CD8-positive, alpha-beta memory T cell (primary cell): ENCODE data around the gene ATP8A1. TPM values are rescaled to one million over a fixed set of nuclear protein-coding genes. Genes with fewer than 3 reads are reported as not detected.

Experiments
- CTCF ChIA-PET: fragments of 350-600 bp; sonication (Branson Sonifier 250); formaldehyde crosslinking; loops from one replicate; lab custom pipeline; 2021; ENCODE audit warnings: antibody characterized with exemption; lab: Charles Lee
- POLR2A ChIA-PET: fragments of 350-600 bp; sonication (Branson Sonifier 250); formaldehyde crosslinking; loops from one replicate; lab custom pipeline; 2021; ENCODE audit warnings: antibody characterized with exemption; lab: Charles Lee
- DNase-seq, 5 donors: peaks; one replicate each; pipeline versions ENCODE4 v3.0.0 to v3.0.0-alpha.2; 2020 to 2022; ENCODE audit warnings: mixed read lengths in 1 of 5
- H3K27ac ChIP-seq: one replicate; pipeline ENCODE4 v1.7.0; 2013; ENCODE audit warnings: low read depth, mild to moderate bottlenecking, low read length, moderate library complexity
- H3K27me3 ChIP-seq: 2 replicates; pipeline ENCODE4 v1.7.0; 2013; ENCODE audit warnings: low read length, mild to moderate bottlenecking; ENCODE audit not compliant: insufficient read depth, poor library complexity, severe bottlenecking
- H3K36me3 ChIP-seq: 2 replicates; pipeline ENCODE4 v1.7.0; 2013; ENCODE audit warnings: mild to moderate bottlenecking, low read length, moderate library complexity; ENCODE audit not compliant: insufficient read depth
- H3K4me1 ChIP-seq: 2 replicates; pipeline ENCODE4 v1.7.0; 2013; ENCODE audit warnings: mild to moderate bottlenecking, low read length, moderate library complexity; ENCODE audit not compliant: insufficient read depth
- H3K4me3 ChIP-seq: 2 replicates; pipeline ENCODE4 v1.7.0; 2013; ENCODE audit warnings: mild to moderate bottlenecking, low read length
- H3K9me3 ChIP-seq: 2 replicates; pipeline ENCODE4 v1.7.0; 2013; ENCODE audit warnings: mild to moderate bottlenecking, low read length
- H3K27ac Mint-ChIP-seq, 8 donors: one replicate each; pipeline ENCODE4 v1.8.0; 2020 to 2021; ENCODE audit warnings: mixed read lengths in 8 of 8, mild to moderate bottlenecking in 6 of 8, inconsistent platforms in 3 of 8, moderate library complexity in 3 of 8
- H3K27me3 Mint-ChIP-seq, 2 donors: one replicate each; pipeline ENCODE4 v1.8.0; 2020 to 2021; ENCODE audit warnings: mixed read lengths in 2 of 2, mild to moderate bottlenecking in 1 of 2, moderate library complexity in 1 of 2
- H3K36me3 Mint-ChIP-seq, 3 donors: one replicate each; pipeline ENCODE4 v1.8.0; 2020 to 2021; ENCODE audit warnings: mixed read lengths in 3 of 3, inconsistent platforms in 1 of 3, mild to moderate bottlenecking in 1 of 3
- H3K4me1 Mint-ChIP-seq, 3 donors: one replicate each; pipeline ENCODE4 v1.8.0; 2020 to 2021; ENCODE audit warnings: mixed read lengths in 3 of 3, inconsistent platforms in 1 of 3, mild to moderate bottlenecking in 1 of 3
- H3K4me3 Mint-ChIP-seq, 7 donors: one replicate each; pipeline ENCODE4 v1.8.0; 2020 to 2021; ENCODE audit warnings: mixed read lengths in 7 of 7, mild to moderate bottlenecking in 6 of 7, moderate library complexity in 4 of 7, inconsistent platforms in 2 of 7
- H3K9me3 Mint-ChIP-seq, 5 donors: one replicate each; pipeline ENCODE4 v1.8.0; 2020 to 2022; ENCODE audit warnings: mixed read lengths in 5 of 5, mild to moderate bottlenecking in 3 of 5, moderate library complexity in 2 of 5, inconsistent platforms in 1 of 5
- polyA plus RNA-seq: library from polyadenylated mRNA; unstranded; fragments of 300-500 nt; fragmentation: Illumina TruSeq; gene quantifications from one replicate; pipeline ENCODE4 v1.2.3, GENCODE V29; 2021
- total RNA-seq, 2 experiments: library from RNA; stranded (reverse); gene quantifications; one replicate each; pipeline ENCODE4 v1.2.3, GENCODE V29; 2021

The ATP8A1 gene
- total and polyA plus RNA-seq, 3 experiments from 2014 or later: 13.8 to 24.4 (median 23.3) TPM

- Histone ChIP-seq H3K4me1 (no peaks in the 10 kb centered on the region), H3K9me3 (no peaks in the 10 kb centered on the region), H3K27me3 (no peaks in the 10 kb centered on the region), H3K36me3 (peaks cover 2% of the 10 kb centered on the region), H3K27ac (no peak overlapping the region), H3K4me3 (no peak overlapping the region)
- DNase-seq: no peak
- ChIA-PET CTCF (interaction anchor here (4.4 kb wide), 1 partner anchor 184 kb away, joined by 49 read pairs; no protein-coding TSS in a partner anchor), POLR2A (no interaction called here)
- Mint-ChIP-seq H3K36me3 (peaks cover 11 to 50% (median 18%) of the 10 kb centered on the region in 3 donors), H3K27me3 (no peaks in the 10 kb centered on the region), H3K27ac (no peak overlapping the region), H3K4me1 (peaks cover 0 to 4% (median 3%) of the 10 kb centered on the region in 3 donors), H3K9me3 (no peaks in the 10 kb centered on the region), H3K4me3 (no peak overlapping the region)
Measured at GRCh38 chr4:42566835-42567234, 90.1 kb downstream of the ATP8A1 start.

- POLR2A ChIA-PET: no interaction called here
- Mint-ChIP-seq H3K9me3 (no peaks in the 10 kb centered on the region), H3K27me3 (no peaks in the 10 kb centered on the region), H3K27ac (peak overlapping the region in 1 of 8 donors; percentile 25), H3K36me3 (peaks cover 14 to 65% (median 22%) of the 10 kb centered on the region in 3 donors), H3K4me3 (no peak overlapping the region), H3K4me1 (no peaks in the 10 kb centered on the region)
- peaks cover 6% of the 10 kb centered on the region for H3K36me3 ChIP-seq
- no peaks in the 10 kb centered on the region for H3K9me3 ChIP-seq
- CTCF ChIA-PET: no interaction called here
- DNase-seq: no peak
- H3K27me3 ChIP-seq: no peaks in the 10 kb centered on the region
- no peaks in the 10 kb centered on the region for H3K4me1 ChIP-seq
- no peak overlapping the region for H3K4me3 ChIP-seq
- no peak overlapping the region for H3K27ac ChIP-seq
Measured at GRCh38 chr4:42562016-42562415, 94.9 kb downstream of the ATP8A1 start.

- Mint-ChIP-seq H3K9me3 (no peaks in the 10 kb centered on the region), H3K27ac (no peak overlapping the region), H3K27me3 (no peaks in the 10 kb centered on the region), H3K4me1 (no peaks in the 10 kb centered on the region), H3K36me3 (peaks cover 14 to 63% (median 19%) of the 10 kb centered on the region in 3 donors), H3K4me3 (peak overlapping the region in 1 of 7 donors; percentile 27)
- Histone ChIP-seq H3K4me1 (no peaks in the 10 kb centered on the region), H3K27me3 (no peaks in the 10 kb centered on the region), H3K27ac (no peak overlapping the region), H3K9me3 (no peaks in the 10 kb centered on the region), H3K36me3 (peaks cover 6% of the 10 kb centered on the region), H3K4me3 (no peak overlapping the region)
- POLR2A ChIA-PET: no interaction called here
- CTCF ChIA-PET: no interaction called here
- no peak for DNase-seq
Measured at GRCh38 chr4:42561031-42561430, 95.9 kb downstream of the ATP8A1 start.

GRCh38 chr4:42560467-42560861 is 96.4 kb downstream of the ATP8A1 start:
- POLR2A ChIA-PET: no interaction called here

GRCh38 chr4:42558156-42558555 is 98.7 kb downstream of the ATP8A1 start:
- ChIA-PET CTCF (interaction anchor here (1.0 to 1.2 kb wide), 2 partner anchors 11 to 193 kb away, joined by 3 to 5 read pairs; no protein-coding TSS in a partner anchor), POLR2A (no interaction called here)
- Mint-ChIP-seq H3K27ac (no peak overlapping the region), H3K36me3 (peaks cover 16 to 65% (median 30%) of the 10 kb centered on the region in 3 donors), H3K9me3 (no peaks in the 10 kb centered on the region), H3K27me3 (peaks cover 0 to 1% of the 10 kb centered on the region in 2 donors), H3K4me3 (no peak overlapping the region), H3K4me1 (no peaks in the 10 kb centered on the region)
- H3K4me1 ChIP-seq: no peaks in the 10 kb centered on the region
- no peak overlapping the region for H3K27ac ChIP-seq
- H3K9me3 ChIP-seq: no peaks in the 10 kb centered on the region
- H3K4me3 ChIP-seq: no peak overlapping the region
- peaks cover 18% of the 10 kb centered on the region for H3K36me3 ChIP-seq
- H3K27me3 ChIP-seq: no peaks in the 10 kb centered on the region
- DNase-seq: no peak

More at GRCh38 chr4:42560467-42560861, 96.4 kb downstream of the ATP8A1 start:
- no peak overlapping the region for H3K27ac ChIP-seq
- no peak for DNase-seq
- H3K27ac Mint-ChIP-seq: no peak overlapping the region
- H3K27me3 ChIP-seq: no peaks in the 10 kb centered on the region
- H3K4me1 ChIP-seq: no peaks in the 10 kb centered on the region
- no peaks in the 10 kb centered on the region for H3K27me3 Mint-ChIP-seq
- H3K36me3 Mint-ChIP-seq: peaks cover 14 to 66% (median 19%) of the 10 kb centered on the region in 3 donors
- H3K4me3 ChIP-seq: no peak overlapping the region
- H3K4me1 Mint-ChIP-seq: no peaks in the 10 kb centered on the region
- H3K9me3 Mint-ChIP-seq: no peaks in the 10 kb centered on the region
- H3K9me3 ChIP-seq: no peaks in the 10 kb centered on the region
- peaks cover 6% of the 10 kb centered on the region for H3K36me3 ChIP-seq
- CTCF ChIA-PET: no interaction called here
- H3K4me3 Mint-ChIP-seq: no peak overlapping the region

- CTCF ChIA-PET: no interaction called here
- POLR2A ChIA-PET: no interaction called here
Measured at GRCh38 chr4:42555828-42556227, 101.1 kb downstream of the ATP8A1 start.

GRCh38 chr4:42554072-42554471 is 102.8 kb downstream of the ATP8A1 start:
- Histone ChIP-seq H3K27ac (no peak overlapping the region), H3K4me1 (no peaks in the 10 kb centered on the region), H3K9me3 (no peaks in the 10 kb centered on the region), H3K4me3 (no peak overlapping the region), H3K27me3 (no peaks in the 10 kb centered on the region), H3K36me3 (peaks cover 24% of the 10 kb centered on the region)
- Mint-ChIP-seq H3K4me1 (no peaks in the 10 kb centered on the region), H3K36me3 (peaks cover 12 to 65% (median 21%) of the 10 kb centered on the region in 3 donors), H3K4me3 (no peak overlapping the region), H3K9me3 (no peaks in the 10 kb centered on the region), H3K27me3 (peaks cover 0 to 1% of the 10 kb centered on the region in 2 donors), H3K27ac (no peak overlapping the region)
- CTCF ChIA-PET: interaction anchor here (0.9 kb wide), 1 partner anchor 10 kb away, joined by 4 read pairs; no protein-coding TSS in a partner anchor
- POLR2A ChIA-PET: no interaction called here
- no peak for DNase-seq

More at GRCh38 chr4:42555828-42556227, 101.1 kb downstream of the ATP8A1 start:
- peaks cover 12 to 63% (median 15%) of the 10 kb centered on the region in 3 donors for H3K36me3 Mint-ChIP-seq
- H3K36me3 ChIP-seq: peaks cover 15% of the 10 kb centered on the region
- H3K27me3 Mint-ChIP-seq: peaks cover 0 to 1% of the 10 kb centered on the region in 2 donors
- no peak for DNase-seq
- no peaks in the 10 kb centered on the region for H3K27me3 ChIP-seq
- no peak overlapping the region for H3K27ac Mint-ChIP-seq
- no peaks in the 10 kb centered on the region for H3K4me1 Mint-ChIP-seq
- H3K4me3 Mint-ChIP-seq: no peak overlapping the region
- H3K4me3 ChIP-seq: no peak overlapping the region
- no peaks in the 10 kb centered on the region for H3K9me3 ChIP-seq
- no peaks in the 10 kb centered on the region for H3K4me1 ChIP-seq
- no peaks in the 10 kb centered on the region for H3K9me3 Mint-ChIP-seq
- no peak overlapping the region for H3K27ac ChIP-seq

- H3K27ac ChIP-seq: no peak overlapping the region
- ChIA-PET CTCF (no interaction called here), POLR2A (interaction anchor here (0.7 kb wide), 1 partner anchor 201 kb away, joined by 6 read pairs; no protein-coding TSS in a partner anchor)
- no peak overlapping the region for H3K4me3 Mint-ChIP-seq
- H3K9me3 ChIP-seq: no peaks in the 10 kb centered on the region
- peak overlapping the region in 3 of 8 donors; percentile 6 to 24 (median 24) for H3K27ac Mint-ChIP-seq
- H3K27me3 Mint-ChIP-seq: peaks cover 0 to 1% of the 10 kb centered on the region in 2 donors
- no peaks in the 10 kb centered on the region for H3K4me1 ChIP-seq
- H3K4me1 Mint-ChIP-seq: no peaks in the 10 kb centered on the region
- no peak for DNase-seq
- peaks cover 24% of the 10 kb centered on the region for H3K36me3 ChIP-seq
- no peak overlapping the region for H3K4me3 ChIP-seq
- H3K36me3 Mint-ChIP-seq: peaks cover 12 to 52% (median 26%) of the 10 kb centered on the region in 3 donors
- H3K27me3 ChIP-seq: no peaks in the 10 kb centered on the region
- H3K9me3 Mint-ChIP-seq: no peaks in the 10 kb centered on the region
Measured at GRCh38 chr4:42549896-42550295, 107.0 kb downstream of the ATP8A1 start.
